SJCRH30 (cell line): Measurements from ENCODE around the gene GTPBP4. TPM values are rescaled to one million over a fixed set of nuclear protein-coding genes. Genes with fewer than 3 reads are reported as not detected.

Experiments used
- DNase-seq, 2 experiments: peaks; one replicate each; pipeline ENCODE4 v3.0.0-alpha.2; 2015 to 2020
- H3K27ac ChIP-seq: fragments of 250-450 bp; sonication (Bioruptor Pico); 2 replicates; pipeline ENCODE4 v1.5.1; 2020; ENCODE audit warnings: mild to moderate bottlenecking, moderate library complexity
- H3K27me3 ChIP-seq: fragments of 250-450 bp; sonication (Bioruptor Pico); 2 replicates; pipeline ENCODE4 v1.5.1; 2020; ENCODE audit warnings: mild to moderate bottlenecking, moderate library complexity
- H3K36me3 ChIP-seq: fragments of 250-450 bp; sonication (Bioruptor Pico); 2 replicates; pipeline ENCODE4 v1.5.1; 2020; ENCODE audit warnings: mild to moderate bottlenecking, moderate library complexity
- H3K4me1 ChIP-seq: fragments of 250-450 bp; sonication (Bioruptor Pico); 2 replicates; pipeline ENCODE4 v1.5.1; 2020; ENCODE audit warnings: mild to moderate bottlenecking, moderate library complexity
- H3K4me3 ChIP-seq: fragments of 250-450 bp; sonication (Bioruptor Pico); 2 replicates; pipeline ENCODE4 v1.5.1; 2020; ENCODE audit warnings: mild to moderate bottlenecking, moderate library complexity
- H3K9me3 ChIP-seq: fragments of 250-450 bp; sonication (Bioruptor Pico); replicated peaks from 2 replicates; pipeline ENCODE4 v1.5.1; 2020; ENCODE audit warnings: mild to moderate bottlenecking, moderate library complexity
- total RNA-seq: library from RNA; depleted of rRNA; stranded (reverse); fragments of >200 nt; shearing (Covaris generic); gene quantifications from 2 replicates; pipeline ENCODE4 v1.2.3, GENCODE V29; 2014

The GTPBP4 gene
- total RNA-seq, 1 experiment from 2014 or later: 58.5 TPM

DNA sequence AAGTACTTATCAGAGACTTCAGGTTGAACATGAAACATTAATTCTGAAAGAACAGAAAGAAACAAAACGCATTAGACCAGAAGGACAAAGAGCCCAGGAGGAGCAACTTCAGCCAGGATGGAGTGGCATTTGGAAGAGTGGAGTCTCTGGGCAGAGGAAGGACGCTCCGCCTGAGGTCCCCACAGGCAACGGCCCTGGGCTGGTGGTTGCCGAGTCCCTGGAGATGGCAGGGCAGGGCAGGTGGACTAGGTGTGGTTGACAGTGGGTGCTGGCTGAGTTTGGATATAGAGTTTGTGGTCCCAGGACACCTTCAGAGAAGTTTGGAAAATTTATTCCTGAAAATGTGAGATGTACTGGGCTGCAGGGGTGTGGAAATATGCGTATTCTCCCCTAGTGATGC, 29.4 kb upstream of the GTPBP4 start:
- peaks cover 7% of the 10 kb centered on the region; the same call in 1 of the 2 replicates for H3K4me1 ChIP-seq
- no peak overlapping the region for H3K4me3 ChIP-seq
- DNase-seq: no peak
- H3K27me3 ChIP-seq: no peaks in the 10 kb centered on the region
- H3K27ac ChIP-seq: no peak overlapping the region
- H3K9me3 ChIP-seq: no peaks in the 10 kb centered on the region
- H3K36me3 ChIP-seq: no peaks in the 10 kb centered on the region

DNA sequence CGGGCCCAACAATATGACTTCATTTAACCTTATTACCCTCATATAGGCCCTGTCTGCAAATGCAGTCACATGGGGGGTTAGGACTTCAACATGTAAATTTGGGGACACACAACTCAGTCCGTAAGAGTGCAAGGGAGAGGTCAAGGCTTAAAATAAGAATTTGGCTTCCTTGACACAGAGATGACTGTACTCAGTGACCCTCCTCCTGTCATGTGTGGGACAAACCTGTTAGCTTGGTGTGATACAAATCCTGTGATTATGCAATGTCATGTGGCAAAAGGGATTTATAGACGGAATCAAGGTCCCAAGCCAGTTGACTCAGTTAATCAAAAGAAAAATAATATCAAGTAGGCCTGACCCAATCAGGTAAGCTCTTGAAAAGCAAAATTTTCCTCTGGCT, 25.9 kb upstream of the GTPBP4 start:
- Histone ChIP-seq H3K36me3 (no peaks in the 10 kb centered on the region), H3K9me3 (no peaks in the 10 kb centered on the region), H3K27ac (no peak overlapping the region), H3K4me1 (no peaks in the 10 kb centered on the region), H3K27me3 (no peaks in the 10 kb centered on the region), H3K4me3 (no peak overlapping the region)
- no peak for DNase-seq

GRCh38 chr10:963186-963585, 25.0 kb upstream of the GTPBP4 start:
- H3K4me1 ChIP-seq: no peaks in the 10 kb centered on the region
- no peak for DNase-seq
- no peaks in the 10 kb centered on the region for H3K9me3 ChIP-seq
- no peak overlapping the region for H3K27ac ChIP-seq
- H3K36me3 ChIP-seq: no peaks in the 10 kb centered on the region
- no peaks in the 10 kb centered on the region for H3K27me3 ChIP-seq
- no peak overlapping the region for H3K4me3 ChIP-seq

DNA sequence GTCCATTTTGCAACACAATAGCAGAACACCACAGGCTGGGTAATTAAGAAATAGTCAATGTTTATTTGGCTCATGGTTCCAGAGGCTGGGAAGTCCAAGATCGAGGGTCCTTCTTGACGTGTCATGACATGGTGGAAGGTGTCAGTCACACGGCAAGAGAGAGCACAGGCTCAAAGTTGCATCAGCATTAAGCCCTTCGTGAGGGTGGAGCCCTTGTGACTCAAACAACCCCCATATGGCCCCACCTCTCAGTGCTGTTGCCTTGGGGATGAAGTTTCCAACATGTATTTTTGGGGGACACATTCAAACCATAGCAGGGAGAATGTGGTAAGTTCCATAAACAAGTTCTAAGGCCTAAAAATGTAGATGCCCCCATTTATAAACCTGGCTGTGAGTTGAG, 24.6 kb upstream of the GTPBP4 start:
- no peak overlapping the region for H3K27ac ChIP-seq
- no peaks in the 10 kb centered on the region for H3K27me3 ChIP-seq
- H3K36me3 ChIP-seq: no peaks in the 10 kb centered on the region
- DNase-seq: no peak
- no peak overlapping the region for H3K4me3 ChIP-seq
- H3K9me3 ChIP-seq: no peaks in the 10 kb centered on the region
- no peaks in the 10 kb centered on the region for H3K4me1 ChIP-seq

GRCh38 chr10:964321-964987, 23.8 kb upstream of the GTPBP4 start:
- no peaks in the 10 kb centered on the region for H3K27me3 ChIP-seq
- no peaks in the 10 kb centered on the region for H3K4me1 ChIP-seq
- H3K4me3 ChIP-seq: no peak overlapping the region
- no peak for DNase-seq
- no peaks in the 10 kb centered on the region for H3K9me3 ChIP-seq
- no peak overlapping the region for H3K27ac ChIP-seq
- H3K36me3 ChIP-seq: no peaks in the 10 kb centered on the region

DNA sequence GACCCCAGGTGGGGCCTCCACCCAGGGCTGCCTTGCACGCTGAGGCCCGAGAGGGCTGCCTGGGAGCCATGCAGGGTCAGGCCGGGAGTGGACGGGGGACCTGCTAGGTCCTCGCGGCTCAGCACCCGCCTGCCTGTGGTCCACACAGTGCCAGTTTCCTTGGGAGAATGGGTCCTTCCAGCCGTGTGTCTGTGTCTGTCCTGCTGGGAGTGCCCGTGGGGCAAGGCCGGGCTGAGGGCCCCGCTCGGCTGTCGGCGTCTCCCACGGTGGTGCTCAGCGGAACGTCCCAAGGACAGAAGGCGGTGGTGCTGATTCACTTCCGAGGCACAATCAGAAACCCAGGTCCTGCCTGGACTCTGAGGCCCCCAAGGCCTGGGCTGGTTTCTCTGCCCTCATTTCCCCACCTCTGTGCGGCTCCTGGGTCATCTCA, 23.2 kb upstream of the GTPBP4 start:
- no peaks in the 10 kb centered on the region for H3K9me3 ChIP-seq
- no peak for DNase-seq
- H3K4me3 ChIP-seq: no peak overlapping the region
- H3K27ac ChIP-seq: no peak overlapping the region
- H3K4me1 ChIP-seq: no peaks in the 10 kb centered on the region
- no peaks in the 10 kb centered on the region for H3K36me3 ChIP-seq
- H3K27me3 ChIP-seq: no peaks in the 10 kb centered on the region

DNA sequence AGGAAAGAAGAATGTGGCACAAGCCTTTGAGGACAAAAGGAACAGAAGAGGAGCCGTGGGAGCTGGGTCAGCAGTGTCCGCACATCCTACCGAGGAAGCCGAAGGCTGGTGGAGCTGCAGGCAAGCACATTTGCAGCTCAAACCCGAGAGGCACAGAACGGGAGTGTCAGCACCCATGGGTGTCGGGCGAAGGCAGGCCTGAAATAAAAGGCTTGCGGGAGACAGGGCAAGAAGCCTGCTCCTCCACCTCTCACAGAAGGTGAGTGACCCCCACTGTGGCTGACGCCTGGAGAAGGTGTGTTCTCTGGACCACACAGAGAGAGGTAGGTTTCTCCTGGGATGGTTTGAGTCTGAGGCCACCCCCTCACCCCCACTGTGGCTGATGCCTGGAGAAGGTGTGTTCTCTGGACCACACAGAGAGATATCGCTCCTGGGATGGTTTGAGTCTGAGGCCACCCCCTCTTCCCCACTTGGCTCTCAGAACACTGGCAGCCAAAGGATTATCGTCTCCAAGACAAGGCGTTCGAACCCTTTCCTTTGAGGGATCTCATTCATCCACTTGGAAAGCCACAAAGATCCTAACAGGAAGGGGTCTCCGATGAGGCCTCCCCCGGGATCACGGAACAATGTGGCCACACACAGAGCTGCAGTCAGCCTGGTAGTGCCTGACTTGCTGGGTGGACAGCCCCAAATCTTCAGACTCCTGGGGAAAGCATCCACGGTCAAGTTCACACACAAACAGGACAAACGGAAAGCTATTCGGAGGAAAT, 21.6 kb upstream of the GTPBP4 start:
- Histone ChIP-seq H3K27ac (no peak overlapping the region), H3K4me3 (no peak overlapping the region), H3K27me3 (no peaks in the 10 kb centered on the region)

GRCh38 chr10:968546-969199, 19.6 kb upstream of the GTPBP4 start:
- Histone ChIP-seq H3K27ac (no peak overlapping the region), H3K27me3 (no peaks in the 10 kb centered on the region)
- DNase-seq: no peak

More for the DNA sequence above, 21.6 kb upstream of the GTPBP4 start:
- no peaks in the 10 kb centered on the region for H3K9me3 ChIP-seq
- H3K36me3 ChIP-seq: no peaks in the 10 kb centered on the region
- DNase-seq: peak; percentile 41 to 55
- H3K4me1 ChIP-seq: peaks cover 3% of the 10 kb centered on the region; the same call in 1 of the 2 replicates

GRCh38 chr10:969473-970150, 18.6 kb upstream of the GTPBP4 start:
- no peaks in the 10 kb centered on the region for H3K27me3 ChIP-seq
- H3K36me3 ChIP-seq: no peaks in the 10 kb centered on the region
- H3K9me3 ChIP-seq: no peaks in the 10 kb centered on the region
- H3K4me3 ChIP-seq: peak overlapping the region; percentile 43; the same call in 1 of the 2 replicates
- DNase-seq: peak in 1 of 2 experiments; percentile 38
- H3K4me1 ChIP-seq: peaks cover 3% of the 10 kb centered on the region; the same call in 1 of the 2 replicates
- no peak overlapping the region for H3K27ac ChIP-seq

More at GRCh38 chr10:968546-969199, 19.6 kb upstream of the GTPBP4 start:
- Histone ChIP-seq H3K36me3 (no peaks in the 10 kb centered on the region), H3K4me1 (peaks cover 3% of the 10 kb centered on the region; the same call in 1 of the 2 replicates), H3K4me3 (no peak overlapping the region), H3K9me3 (no peaks in the 10 kb centered on the region)

DNA sequence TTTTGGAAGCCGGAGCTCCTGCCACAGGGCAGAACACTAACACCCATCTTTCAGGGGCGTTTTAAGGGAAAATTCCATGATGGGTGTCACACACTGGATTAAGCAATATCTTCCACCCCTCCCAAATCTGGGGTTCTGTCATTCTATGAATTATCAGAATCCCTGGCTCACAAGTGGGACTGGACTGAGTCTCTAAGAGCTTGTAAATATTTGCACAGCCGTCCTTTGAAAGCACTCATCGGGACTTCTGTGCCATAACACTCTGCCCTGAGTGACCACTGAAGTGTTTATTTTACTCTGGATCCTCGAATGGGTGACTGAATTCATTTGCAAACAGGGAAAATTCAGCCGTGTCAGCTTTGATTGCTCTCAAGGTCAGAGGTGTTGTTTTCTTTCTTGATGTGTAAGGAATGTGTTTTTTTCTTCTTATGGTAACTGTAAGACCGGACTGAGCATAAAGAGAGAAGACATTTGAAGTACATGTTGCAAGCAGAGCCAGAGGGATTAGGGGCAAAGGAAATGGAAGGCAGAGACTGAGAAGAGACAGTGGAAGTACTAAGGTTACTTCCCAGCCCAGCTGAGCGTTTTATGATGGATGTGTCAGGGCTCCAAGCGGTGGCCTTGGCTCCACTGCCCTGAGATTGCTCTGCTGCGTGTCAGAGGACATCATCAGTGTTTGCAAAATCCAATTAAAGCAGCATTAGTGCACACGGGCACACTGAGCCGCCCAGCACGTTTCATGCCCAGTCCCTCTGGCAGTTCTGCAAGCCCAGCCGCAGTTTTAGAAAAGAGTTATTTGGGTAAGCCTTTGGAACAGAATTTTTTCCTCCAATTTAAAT, 17.7 kb upstream of the GTPBP4 start:
- no peaks in the 10 kb centered on the region for H3K27me3 ChIP-seq
- peak in 1 of 2 experiments; percentile 44 for DNase-seq
- H3K9me3 ChIP-seq: no peaks in the 10 kb centered on the region
- H3K36me3 ChIP-seq: no peaks in the 10 kb centered on the region
- peak overlapping the region; percentile 43 for H3K4me3 ChIP-seq
- peaks cover 3% of the 10 kb centered on the region; the same call in 1 of the 2 replicates for H3K4me1 ChIP-seq
- peak overlapping the region; percentile 35; the same call in 1 of the 2 replicates for H3K27ac ChIP-seq

DNA sequence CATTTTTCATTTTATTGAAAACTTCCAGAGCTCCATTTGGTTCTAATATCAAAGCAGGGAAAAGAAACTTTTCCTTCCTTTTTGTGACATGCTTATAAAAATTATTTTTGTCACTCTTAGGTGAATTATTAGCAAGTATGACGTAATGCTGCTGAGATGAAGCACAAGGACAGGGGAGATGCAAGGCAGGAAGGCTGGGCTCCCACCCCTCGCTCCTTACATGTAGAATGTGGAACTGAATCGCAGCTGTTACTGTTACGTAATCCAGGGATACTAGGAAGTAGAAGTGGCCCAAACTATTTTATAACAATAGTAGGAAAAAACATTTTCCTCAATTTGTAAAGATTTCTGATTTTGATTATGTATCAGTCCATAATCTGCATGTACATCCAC, 17.1 kb upstream of the GTPBP4 start:
- Histone ChIP-seq H3K4me3 (peak overlapping the region; percentile 43), H3K27ac (peak overlapping the region; percentile 35; the same call in 1 of the 2 replicates)

GRCh38 chr10:971613-972012, 16.6 kb upstream of the GTPBP4 start:
- H3K9me3 ChIP-seq: no peaks in the 10 kb centered on the region
- peak overlapping the region; percentile 31; the same call in 1 of the 2 replicates for H3K27ac ChIP-seq
- no peaks in the 10 kb centered on the region for H3K36me3 ChIP-seq
- no peaks in the 10 kb centered on the region for H3K27me3 ChIP-seq
- H3K4me3 ChIP-seq: peak overlapping the region; percentile 43
- DNase-seq: peak in 1 of 2 experiments; percentile 6
- peaks cover 3% of the 10 kb centered on the region; the same call in 1 of the 2 replicates for H3K4me1 ChIP-seq

More for the DNA sequence above, 17.1 kb upstream of the GTPBP4 start:
- DNase-seq: peak; percentile 56 to 60
- Histone ChIP-seq H3K9me3 (no peaks in the 10 kb centered on the region), H3K4me1 (peaks cover 3% of the 10 kb centered on the region; the same call in 1 of the 2 replicates), H3K27me3 (no peaks in the 10 kb centered on the region), H3K36me3 (no peaks in the 10 kb centered on the region)

DNA sequence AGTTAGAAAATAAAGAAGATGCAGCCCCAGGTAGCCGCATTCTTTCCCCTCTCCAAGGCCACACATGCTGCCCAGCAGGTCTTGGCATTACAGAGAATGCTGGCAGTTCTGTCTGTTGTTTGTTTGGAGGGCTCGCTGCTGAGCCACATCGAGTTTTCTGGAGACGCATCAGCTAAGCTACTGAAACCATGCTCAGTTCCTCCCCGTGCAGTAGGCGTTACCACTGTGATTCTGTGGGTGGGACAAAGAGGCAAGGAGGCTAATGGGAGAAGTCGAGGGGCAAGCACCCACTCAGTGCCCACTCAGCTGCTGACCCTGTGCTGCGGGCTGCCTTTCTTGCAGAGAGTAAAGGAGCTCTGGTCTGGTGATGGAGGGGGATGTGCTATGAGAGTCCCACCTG, 15.5 kb upstream of the GTPBP4 start:
- Histone ChIP-seq H3K36me3 (no peaks in the 10 kb centered on the region), H3K27me3 (no peaks in the 10 kb centered on the region), H3K4me3 (no peak overlapping the region), H3K27ac (no peak overlapping the region), H3K4me1 (peaks cover 3% of the 10 kb centered on the region; the same call in 1 of the 2 replicates), H3K9me3 (no peaks in the 10 kb centered on the region)
- no peak for DNase-seq
